Suprapubic skin (tissue), 4 donors: ENCODE measurements around the gene TMEM255A.

Experiments
- EP300 ChIP-seq: sonication (generic); formaldehyde crosslinking; IDR thresholded peaks from one replicate; pipeline ENCODE4 v1.6.1; 2017; ENCODE audit warnings: antibody characterized with exemption
- POLR2A ChIP-seq, 2 donors: fragments of 450-650 bp; IDR thresholded peaks; one replicate each; pipeline ENCODE4 v1.6.1; 2017; ENCODE audit warnings: antibody characterized with exemption in 2 of 2, mild to moderate bottlenecking in 2 of 2, moderate library complexity in 2 of 2
- POLR2AphosphoS5 ChIP-seq, 3 donors: sonication (generic); formaldehyde crosslinking; IDR thresholded peaks; one replicate each; pipeline ENCODE4 v1.6.1; 2017; ENCODE audit warnings: antibody characterized with exemption in 3 of 3
- TF ChIP-seq, protein P1 (sequence below), 2 donors: fragments of 200-600 bp in 1 of 2; fragments of 450-650 bp in 1 of 2; sonication (generic) in 1 of 2; IDR thresholded peaks; one replicate each; pipeline ENCODE4 v1.5.1; 2016 to 2019; ENCODE audit warnings: antibody characterized with exemption in 2 of 2, mild to moderate bottlenecking in 1 of 2, moderate library complexity in 1 of 2

DNA sequence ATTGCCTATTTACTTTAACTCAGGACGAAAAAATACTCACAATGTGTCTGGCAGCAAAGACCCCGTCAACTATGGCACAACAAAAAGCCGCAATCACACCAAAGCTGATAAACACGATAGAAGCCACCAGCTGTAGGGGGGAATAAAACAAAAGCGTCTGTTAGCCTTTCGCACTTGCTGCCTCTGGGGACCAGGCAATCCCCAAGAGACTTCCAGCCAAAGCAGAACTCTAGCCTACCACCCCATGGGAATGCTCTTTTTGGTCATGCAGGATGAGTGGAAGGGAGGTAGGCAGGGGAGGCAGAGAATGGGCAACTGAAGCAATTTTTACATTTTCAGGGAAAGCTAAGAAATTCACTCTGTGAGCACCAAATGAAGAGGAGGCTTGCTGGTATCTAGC is 20.1 kb downstream of the TMEM255A start:
- TF ChIP-seq POLR2AphosphoS5 (IDR thresholded peaks at IDR 0.05) = no peak
- no peak for TF ChIP-seq POLR2A (IDR thresholded peaks at IDR 0.05)
- TF ChIP-seq, protein P1, sequence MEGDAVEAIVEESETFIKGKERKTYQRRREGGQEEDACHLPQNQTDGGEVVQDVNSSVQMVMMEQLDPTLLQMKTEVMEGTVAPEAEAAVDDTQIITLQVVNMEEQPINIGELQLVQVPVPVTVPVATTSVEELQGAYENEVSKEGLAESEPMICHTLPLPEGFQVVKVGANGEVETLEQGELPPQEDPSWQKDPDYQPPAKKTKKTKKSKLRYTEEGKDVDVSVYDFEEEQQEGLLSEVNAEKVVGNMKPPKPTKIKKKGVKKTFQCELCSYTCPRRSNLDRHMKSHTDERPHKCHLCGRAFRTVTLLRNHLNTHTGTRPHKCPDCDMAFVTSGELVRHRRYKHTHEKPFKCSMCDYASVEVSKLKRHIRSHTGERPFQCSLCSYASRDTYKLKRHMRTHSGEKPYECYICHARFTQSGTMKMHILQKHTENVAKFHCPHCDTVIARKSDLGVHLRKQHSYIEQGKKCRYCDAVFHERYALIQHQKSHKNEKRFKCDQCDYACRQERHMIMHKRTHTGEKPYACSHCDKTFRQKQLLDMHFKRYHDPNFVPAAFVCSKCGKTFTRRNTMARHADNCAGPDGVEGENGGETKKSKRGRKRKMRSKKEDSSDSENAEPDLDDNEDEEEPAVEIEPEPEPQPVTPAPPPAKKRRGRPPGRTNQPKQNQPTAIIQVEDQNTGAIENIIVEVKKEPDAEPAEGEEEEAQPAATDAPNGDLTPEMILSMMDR (IDR thresholded peaks at IDR 0.05) = no peak
- no peak for TF ChIP-seq EP300
